HL-60/S4 (cell line): ENCODE data around the gene IL37.
"Not testable (repeated sequence)": the region's sequence is repeated elsewhere in the genome, so short reads cannot be mapped to it uniquely, and the experiment has no call there.

Source experiments
- in situ Hi-C: fragments of 300-500 bp; cut with MboI; formaldehyde crosslinking; loops from 2 replicates; pipeline ENCODE4 v1.14.3; 2022; ENCODE audit warnings: low sequenced_read_pairs

Gene IL37

GRCh38 chr2:112918256-112918655, 7.3 kb downstream of the IL37 start:
- in situ Hi-C loops = loop anchor here (25.0 kb wide), 1 partner anchor 306 kb away; no protein-coding TSS in a partner anchor

- in situ Hi-C loops = loop anchor here (25.0 kb wide), 1 partner anchor 307 kb away; no protein-coding TSS in a partner anchor
These were observed 8.1 kb downstream of the IL37 start for GRCh38 chr2:112919086-112919485.

- in situ Hi-C loops = loop anchor here (25.0 kb wide), 1 partner anchor 309 kb away; no protein-coding TSS in a partner anchor
These were observed 10.1 kb downstream of the IL37 start for GRCh38 chr2:112920923-112921532.

- in situ Hi-C loops = loop anchor here (25.0 kb wide), 1 partner anchor 310 kb away; no protein-coding TSS in a partner anchor
These were observed 11.0 kb downstream of the IL37 start for GRCh38 chr2:112921982-112922381.

GRCh38 chr2:112923237-112923966, 12.4 kb downstream of the IL37 start:
- in situ Hi-C loops = loop anchor here (25.0 kb wide), 1 partner anchor 311 kb away; no protein-coding TSS in a partner anchor

GRCh38 chr2:112923967-112924338, 13.0 kb downstream of the IL37 start:
- in situ Hi-C loops = loop anchor here (25.0 kb wide), 1 partner anchor 312 kb away; no protein-coding TSS in a partner anchor

GRCh38 chr2:112924360-112924759, 13.4 kb downstream of the IL37 start:
- in situ Hi-C loops = loop anchor here (25.0 kb wide), 1 partner anchor 312 kb away; no protein-coding TSS in a partner anchor

- in situ Hi-C loops = loop anchor here (25.0 kb wide), 1 partner anchor 313 kb away; no protein-coding TSS in a partner anchor
These were observed 13.9 kb downstream of the IL37 start for GRCh38 chr2:112924821-112925220.

- in situ Hi-C loops = no loop called here
These were observed 15.7 kb downstream of the IL37 start for GRCh38 chr2:112926707-112927106.

- in situ Hi-C loops = no loop called here
These were observed 16.8 kb downstream of the IL37 start for GRCh38 chr2:112927745-112928144.

- in situ Hi-C loops = no loop called here
These were observed 22.3 kb downstream of the IL37 start for GRCh38 chr2:112933261-112933660.

- in situ Hi-C loops = not testable (repeated sequence)
These were observed 23.2 kb downstream of the IL37 start for GRCh38 chr2:112934117-112934516.

GRCh38 chr2:112936927-112937232, 25.9 kb downstream of the IL37 start:
- in situ Hi-C loops = no loop called here

- in situ Hi-C loops = no loop called here
These were observed 27.9 kb downstream of the IL37 start for GRCh38 chr2:112938904-112939303.

GRCh38 chr2:112939425-112939824, 28.5 kb downstream of the IL37 start:
- in situ Hi-C loops = no loop called here

GRCh38 chr2:112940859-112941625, 30.1 kb downstream of the IL37 start:
- in situ Hi-C loops = no loop called here

- in situ Hi-C loops = no loop called here
These were observed 31.0 kb downstream of the IL37 start for GRCh38 chr2:112941753-112942653.

- in situ Hi-C loops = no loop called here
These were observed 31.7 kb downstream of the IL37 start for GRCh38 chr2:112942654-112943002.

GRCh38 chr2:112944971-112945370, 34.0 kb downstream of the IL37 start:
- in situ Hi-C loops = no loop called here

GRCh38 chr2:112946086-112946485, 35.1 kb downstream of the IL37 start:
- in situ Hi-C loops = no loop called here

- in situ Hi-C loops = no loop called here
These were observed 36.4 kb downstream of the IL37 start for GRCh38 chr2:112947374-112947773.
